GM13976 (cell line): ENCODE results near the gene FUT8.

Source experiments
- DNase-seq: peaks from one replicate; pipeline ENCODE4 v3.0.0; 2012; ENCODE audit warnings: low spot score
- CTCF ChIP-seq: IDR thresholded peaks from 2 replicates; pipeline ENCODE4 v1.5.1; 2012; ENCODE audit warnings: borderline replicate concordance, mild to moderate bottlenecking; ENCODE audit not compliant: insufficient read depth; ENCODE audit errors: extremely low read depth, missing control alignments, control extremely low read depth
- in situ Hi-C: fragments of 300-500 bp; cut with MboI; formaldehyde crosslinking; loops from one replicate; pipeline ENCODE4 v1.12.0; 2022; ENCODE audit warnings: low sequenced_read_pairs, mixed read lengths, inconsistent platforms; ENCODE audit not compliant: unreplicated experiment

FUT8 gene

DNA sequence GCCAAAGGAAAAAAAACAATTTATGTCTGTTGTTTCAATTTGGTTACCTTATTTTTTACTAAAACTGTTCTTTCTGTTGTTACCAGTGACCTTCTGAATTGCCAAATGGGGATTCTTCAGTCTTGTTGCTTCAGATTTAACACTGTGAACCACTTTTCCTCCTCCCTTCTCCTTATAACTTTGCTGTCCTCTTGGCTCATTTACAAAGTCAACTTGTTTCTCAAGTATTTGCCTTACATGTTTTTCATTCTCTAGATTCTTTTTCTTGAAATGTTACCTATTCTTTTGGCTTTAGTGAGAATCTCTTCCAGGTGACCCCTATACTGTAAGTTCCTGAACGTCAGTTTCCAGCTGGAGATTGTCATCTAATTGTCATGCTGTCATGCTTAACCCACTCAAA, 19.4 kb downstream of the FUT8 start:
- no peak for DNase-seq
- in situ Hi-C loops = no loop called here
- no peak for TF ChIP-seq CTCF

DNA sequence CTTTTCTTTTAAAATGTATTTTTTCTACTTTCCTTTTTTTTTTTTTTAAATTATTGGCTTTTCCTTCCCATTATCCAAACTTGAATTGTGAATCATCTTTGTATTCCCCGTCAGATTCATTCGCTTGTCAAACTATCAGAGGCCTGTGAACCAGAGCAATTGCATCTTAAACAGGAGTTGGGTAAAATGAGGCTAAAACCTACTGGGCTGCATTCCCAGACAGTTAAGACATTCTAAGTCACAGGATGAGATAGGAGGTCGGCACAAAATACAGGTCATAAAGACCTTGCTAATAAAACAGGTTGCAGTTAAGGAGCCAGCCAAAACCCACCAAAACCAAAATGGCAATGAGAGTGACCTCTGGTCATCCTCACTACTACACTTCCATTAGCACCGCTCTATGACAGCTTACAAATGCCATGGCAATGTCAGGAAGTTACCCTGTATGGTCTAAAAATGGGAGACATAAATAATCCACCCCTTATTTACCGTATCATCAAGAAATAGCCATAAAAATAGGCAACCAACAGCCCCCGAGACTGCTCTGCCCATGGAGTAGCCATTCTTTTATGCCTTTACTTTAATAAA, 19.9 kb downstream of the FUT8 start:
- in situ Hi-C loops = no loop called here
- DNase-seq = no peak
- TF ChIP-seq CTCF = no peak

- in situ Hi-C loops = no loop called here
- DNase-seq = no peak
- TF ChIP-seq CTCF = no peak
These were observed 20.6 kb downstream of the FUT8 start for GRCh38 chr14:65433157-65433556.

DNA sequence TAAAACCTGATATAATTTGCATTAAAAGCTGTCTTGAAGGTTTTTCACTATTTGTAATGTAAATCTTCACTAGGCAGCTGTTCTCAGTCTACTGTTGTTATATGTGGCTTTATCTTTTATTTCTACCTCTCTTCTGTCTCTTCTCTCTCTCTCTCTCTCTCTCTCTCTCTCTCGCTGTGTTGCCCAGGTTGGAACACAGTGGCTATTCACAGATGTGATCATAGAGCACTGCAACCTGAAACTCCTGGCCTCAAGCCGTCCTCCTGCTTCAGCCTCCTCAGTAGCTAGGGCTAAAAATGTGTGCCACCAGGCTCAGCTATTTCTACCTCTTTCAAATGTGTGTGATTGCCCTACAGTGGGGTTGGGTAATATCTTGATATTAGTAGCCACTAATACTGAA, 21.1 kb downstream of the FUT8 start:
- TF ChIP-seq CTCF = no peak
- DNase-seq = no peak
- in situ Hi-C loops = no loop called here

- in situ Hi-C loops = no loop called here
- TF ChIP-seq CTCF = no peak
- DNase-seq = no peak
These were observed 21.8 kb downstream of the FUT8 start for GRCh38 chr14:65434216-65434850.

DNA sequence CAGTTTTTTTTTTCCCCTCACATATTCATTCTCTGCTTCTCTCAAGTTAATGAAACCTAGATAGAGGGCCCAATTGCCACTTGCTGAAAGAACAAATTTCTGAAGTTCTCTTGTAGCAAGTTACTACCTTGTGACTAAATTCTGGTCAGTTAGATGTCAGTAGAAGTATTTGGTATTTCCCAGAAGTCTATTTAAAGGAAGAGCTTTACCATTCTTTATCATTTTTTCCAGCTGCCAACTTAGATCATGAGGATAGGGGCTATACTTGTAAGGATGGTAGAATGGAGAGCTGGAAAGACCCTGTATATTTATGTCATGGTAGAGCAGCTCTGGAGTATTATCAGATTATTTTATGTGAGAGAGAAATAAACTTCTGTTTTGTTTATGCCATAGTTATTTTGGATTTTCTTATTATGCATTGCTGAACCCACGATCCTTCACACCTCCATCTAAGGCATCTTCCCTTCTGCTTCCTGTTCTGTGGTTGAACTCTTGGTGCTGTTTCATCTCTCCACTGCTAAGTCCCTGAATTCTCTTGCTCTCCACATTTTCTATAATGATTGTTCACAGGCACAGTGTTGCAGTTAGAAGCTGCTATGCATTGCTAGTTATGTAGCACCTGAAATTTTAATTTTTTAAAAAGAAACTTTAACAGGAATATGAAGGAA, 25.9 kb downstream of the FUT8 start:
- no peak for DNase-seq
- in situ Hi-C loops = no loop called here
- no peak for TF ChIP-seq CTCF
